GM23338 (cell line): ENCODE results near the gene RAB25. TPM values are rescaled to one million over a fixed set of nuclear protein-coding genes. Genes with fewer than 3 reads are reported as not detected.

Experiments used
- ATAC-seq: fragments of 200-7000 bp; cut with Tn5 transposase; 3 replicates; pipeline ENCODE4 v1.9.1; 2020
- DNase-seq: peaks from one replicate; pipeline ENCODE4 v3.0.0-alpha.2; 2015; ENCODE audit warnings: low spot score
- H2AFZ ChIP-seq: fragments of 200-600 bp; sonication (generic); 2 replicates; pipeline ENCODE4 v1.8.0; 2016; ENCODE audit warnings: antibody characterized with exemption, mild to moderate bottlenecking, moderate library complexity
- H3F3A ChIP-seq: fragments of 200-600 bp; sonication (generic); replicated peaks from 2 replicates; pipeline ENCODE4 v1.8.0; 2017; ENCODE audit warnings: antibody characterized with exemption, mixed run types, low read depth
- H3K27ac ChIP-seq: fragments of 200-600 bp; sonication (generic); 2 replicates; pipeline ENCODE4 v1.6.1; 2016; ENCODE audit warnings: low read depth
- H3K27me3 ChIP-seq: fragments of 200-600 bp; sonication (generic); 2 replicates; pipeline ENCODE4 v1.8.0; 2016; ENCODE audit warnings: mild to moderate bottlenecking, mixed run types, moderate library complexity; ENCODE audit not compliant: insufficient read depth
- H3K36me3 ChIP-seq: fragments of 200-600 bp; sonication (generic); 2 replicates; pipeline ENCODE4 v1.8.0; 2016; ENCODE audit warnings: mild to moderate bottlenecking; ENCODE audit not compliant: insufficient read depth
- H3K4me1 ChIP-seq: fragments of 200-600 bp; sonication (generic); 2 replicates; pipeline ENCODE4 v1.8.0; 2016; ENCODE audit warnings: mild to moderate bottlenecking, moderate library complexity; ENCODE audit not compliant: insufficient read depth
- H3K4me2 ChIP-seq: fragments of 200-600 bp; sonication (generic); 2 replicates; pipeline ENCODE4 v1.7.1; 2017; ENCODE audit warnings: mixed run types
- H3K4me3 ChIP-seq: fragments of 200-600 bp; sonication (generic); 2 replicates; pipeline ENCODE4 v1.6.1; 2016; ENCODE audit warnings: mixed run types
- H3K79me2 ChIP-seq: fragments of 200-600 bp; sonication (generic); replicated peaks from 2 replicates; pipeline ENCODE4 v1.8.0; 2017; ENCODE audit warnings: mild to moderate bottlenecking; ENCODE audit not compliant: insufficient read depth
- H3K9me2 ChIP-seq: fragments of 200-600 bp; sonication (generic); 2 replicates; pipeline ENCODE4 v1.8.0; 2017; ENCODE audit not compliant: insufficient read depth
- H4K20me1 ChIP-seq: fragments of 200-600 bp; sonication (generic); replicated peaks from 2 replicates; pipeline ENCODE4 v1.8.0; 2017; ENCODE audit warnings: mild to moderate bottlenecking; ENCODE audit not compliant: insufficient read depth
- H3K27ac Mint-ChIP-seq: 2 replicates; pipeline ENCODE4 v1.8.0; 2020; ENCODE audit warnings: inconsistent platforms, mild to moderate bottlenecking, moderate library complexity, mixed read lengths
- H3K27me3 Mint-ChIP-seq: 3 replicates; pipeline ENCODE4 v1.8.0; 2022; ENCODE audit warnings: low read depth, mild to moderate bottlenecking, moderate library complexity, mixed read lengths, inconsistent platforms; ENCODE audit not compliant: insufficient read depth, poor library complexity
- H3K36me3 Mint-ChIP-seq: 3 replicates; pipeline ENCODE4 v1.8.0; 2021; ENCODE audit warnings: low read depth, mild to moderate bottlenecking, inconsistent platforms, moderate library complexity, mixed read lengths
- H3K4me1 Mint-ChIP-seq: 3 replicates; pipeline ENCODE4 v1.8.0; 2020; ENCODE audit warnings: mild to moderate bottlenecking, inconsistent platforms, mixed read lengths
- H3K4me3 Mint-ChIP-seq: 3 replicates; pipeline ENCODE4 v1.8.0; 2021; ENCODE audit warnings: moderate library complexity, mild to moderate bottlenecking, inconsistent platforms, mixed read lengths
- H3K9me3 Mint-ChIP-seq: 3 replicates; pipeline ENCODE4 v1.8.0; 2020; ENCODE audit warnings: moderate library complexity, mild to moderate bottlenecking, inconsistent platforms, mixed read lengths
- CREB1 ChIP-seq: fragments of 250-450 bp; sonication (Bioruptor Pico); IDR thresholded peaks from 2 replicates; pipeline ENCODE4 v1.5.0; 2020; ENCODE audit warnings: low read depth, mild to moderate bottlenecking, moderate library complexity
- EZH2 ChIP-seq: fragments of 200-600 bp; sonication (generic); IDR thresholded peaks from one replicate; pipeline ENCODE4 v1.8.0; 2017; ENCODE audit warnings: antibody characterized with exemption, mild to moderate bottlenecking, low read depth; ENCODE audit not compliant: unreplicated experiment
- EZH2phosphoT487 ChIP-seq: fragments of 200-600 bp; sonication (generic); IDR thresholded peaks from one replicate; pipeline ENCODE4 v1.8.1; 2018; ENCODE audit warnings: antibody characterized with exemption; ENCODE audit not compliant: unreplicated experiment
- ZNF462 ChIP-seq: fragments of 250-450 bp; sonication (Bioruptor Pico); IDR thresholded peaks from 2 replicates; pipeline ENCODE4 v1.5.0; 2020; ENCODE audit warnings: mild to moderate bottlenecking, moderate library complexity
- polyA plus RNA-seq: library from polyadenylated mRNA; unstranded; fragments of >200 nt; fragmentation: Nextera tagmentation; extraction: Ambion mirVana; gene quantifications from 2 replicates; pipeline ENCODE4 v1.2.1, GENCODE V29; 2016
- total RNA-seq: library from RNA; depleted of rRNA; stranded (reverse); fragments of >200 nt; shearing (Covaris generic); gene quantifications from 2 replicates; pipeline ENCODE4 v1.2.3, GENCODE V29; 2014
- TF ChIP-seq, protein P1 (sequence below): IDR thresholded peaks from one replicate; pipeline ENCODE4 v1.6.1; 2018; ENCODE audit warnings: antibody characterized with exemption; ENCODE audit not compliant: unreplicated experiment

Gene RAB25
- total and polyA plus RNA-seq, 2 experiments from 2014 or later = 30.0 to 42.7 TPM

GRCh38 chr1:156097499-156098178 is 36.7 kb downstream of the RAB25 start (continued):
- TF ChIP-seq, protein P1, sequence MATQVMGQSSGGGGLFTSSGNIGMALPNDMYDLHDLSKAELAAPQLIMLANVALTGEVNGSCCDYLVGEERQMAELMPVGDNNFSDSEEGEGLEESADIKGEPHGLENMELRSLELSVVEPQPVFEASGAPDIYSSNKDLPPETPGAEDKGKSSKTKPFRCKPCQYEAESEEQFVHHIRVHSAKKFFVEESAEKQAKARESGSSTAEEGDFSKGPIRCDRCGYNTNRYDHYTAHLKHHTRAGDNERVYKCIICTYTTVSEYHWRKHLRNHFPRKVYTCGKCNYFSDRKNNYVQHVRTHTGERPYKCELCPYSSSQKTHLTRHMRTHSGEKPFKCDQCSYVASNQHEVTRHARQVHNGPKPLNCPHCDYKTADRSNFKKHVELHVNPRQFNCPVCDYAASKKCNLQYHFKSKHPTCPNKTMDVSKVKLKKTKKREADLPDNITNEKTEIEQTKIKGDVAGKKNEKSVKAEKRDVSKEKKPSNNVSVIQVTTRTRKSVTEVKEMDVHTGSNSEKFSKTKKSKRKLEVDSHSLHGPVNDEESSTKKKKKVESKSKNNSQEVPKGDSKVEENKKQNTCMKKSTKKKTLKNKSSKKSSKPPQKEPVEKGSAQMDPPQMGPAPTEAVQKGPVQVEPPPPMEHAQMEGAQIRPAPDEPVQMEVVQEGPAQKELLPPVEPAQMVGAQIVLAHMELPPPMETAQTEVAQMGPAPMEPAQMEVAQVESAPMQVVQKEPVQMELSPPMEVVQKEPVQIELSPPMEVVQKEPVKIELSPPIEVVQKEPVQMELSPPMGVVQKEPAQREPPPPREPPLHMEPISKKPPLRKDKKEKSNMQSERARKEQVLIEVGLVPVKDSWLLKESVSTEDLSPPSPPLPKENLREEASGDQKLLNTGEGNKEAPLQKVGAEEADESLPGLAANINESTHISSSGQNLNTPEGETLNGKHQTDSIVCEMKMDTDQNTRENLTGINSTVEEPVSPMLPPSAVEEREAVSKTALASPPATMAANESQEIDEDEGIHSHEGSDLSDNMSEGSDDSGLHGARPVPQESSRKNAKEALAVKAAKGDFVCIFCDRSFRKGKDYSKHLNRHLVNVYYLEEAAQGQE = no peak
- TF ChIP-seq EZH2 (no peak), ZNF462 (CRISPR knock-in tag) (no peak)

GRCh38 chr1:156098784-156099183 is 37.8 kb downstream of the RAB25 start:
- peaks cover 12% of the 10 kb centered on the region for H3K27me3 Mint-ChIP-seq
- Histone ChIP-seq H2AFZ (no peak overlapping the region), H3K9me2 (no peaks in the 10 kb centered on the region), H3F3A (peaks cover 9% of the 10 kb centered on the region), H3K79me2 (no peaks in the 10 kb centered on the region), H3K27ac (no peak overlapping the region), H3K4me1 (peaks cover 12% of the 10 kb centered on the region), H3K27me3 (no peaks in the 10 kb centered on the region), H4K20me1 (0 out of 2 replicates have a peak, but pooled peaks cover 6% of the 10 kb centered on the region), H3K4me2 (no peak overlapping the region), H3K36me3 (no peaks in the 10 kb centered on the region), H3K4me3 (no peak overlapping the region)
- no peak overlapping the region for H3K4me3 Mint-ChIP-seq
- TF ChIP-seq CREB1 (CRISPR knock-in tag) (no peak), EZH2phosphoT487 (no peak)
- no peaks in the 10 kb centered on the region for H3K9me3 Mint-ChIP-seq
- no peak for ATAC-seq
- DNase-seq = no peak
- H3K36me3 Mint-ChIP-seq = no peaks in the 10 kb centered on the region; the same call in 1 of the 3 replicates
- H3K27ac Mint-ChIP-seq = no peak overlapping the region
- H3K4me1 Mint-ChIP-seq = peaks cover 33% of the 10 kb centered on the region
